ENCODE measurements around the gene TTLL5.

TTLL5 gene

GRCh38 chr14:75978249-75978731, 317.2 kb downstream of the TTLL5 start:
- peak; percentile 65 to 94 for DNase-seq (ENCODE audit: low read depth in 1 of 2, low spot score in 1 of 2)
- in situ Hi-C loops (cut with HindIII; ENCODE audit: low pct_unique_long_range_greater_than_20kb, low sequenced_read_pairs): no loop called here

DNA sequence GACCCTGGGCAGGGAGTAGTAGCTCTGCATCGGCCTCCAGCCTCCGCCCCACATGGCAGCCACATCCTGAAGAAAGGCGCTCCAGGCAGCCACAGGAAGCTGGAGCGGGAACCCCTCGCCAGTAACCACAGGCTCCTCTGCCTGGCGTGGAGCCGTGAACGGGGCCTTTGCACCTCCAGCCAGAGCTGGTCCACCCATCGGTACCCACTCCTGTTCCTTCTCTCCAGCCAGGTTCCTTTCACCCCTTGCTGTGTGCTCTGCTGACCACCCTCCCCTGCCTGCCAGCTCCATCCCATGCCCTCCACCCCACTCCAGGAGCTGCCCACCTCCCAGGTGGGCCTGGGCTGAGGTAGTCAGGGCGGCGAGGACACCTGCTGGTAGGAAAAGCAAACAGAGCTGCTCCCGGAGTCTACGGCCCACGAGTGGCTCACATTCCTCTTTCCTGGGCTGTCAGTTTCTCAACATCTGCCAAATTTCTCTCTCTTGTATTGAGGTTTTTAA, 318.1 kb downstream of the TTLL5 start:
- DNase-seq (ENCODE audit: low read depth in 1 of 2, low spot score in 1 of 2): peak; percentile 66 to 70
- in situ Hi-C loops (cut with HindIII; ENCODE audit: low pct_unique_long_range_greater_than_20kb, low sequenced_read_pairs): no loop called here
- no peak for TF ChIP-seq JUND (IDR thresholded peaks at IDR 0.05; ENCODE audit: low read depth)

More at GRCh38 chr14:75978249-75978731, 317.2 kb downstream of the TTLL5 start:
- no peak for TF ChIP-seq JUND (IDR thresholded peaks at IDR 0.05; ENCODE audit: low read depth)

DNA sequence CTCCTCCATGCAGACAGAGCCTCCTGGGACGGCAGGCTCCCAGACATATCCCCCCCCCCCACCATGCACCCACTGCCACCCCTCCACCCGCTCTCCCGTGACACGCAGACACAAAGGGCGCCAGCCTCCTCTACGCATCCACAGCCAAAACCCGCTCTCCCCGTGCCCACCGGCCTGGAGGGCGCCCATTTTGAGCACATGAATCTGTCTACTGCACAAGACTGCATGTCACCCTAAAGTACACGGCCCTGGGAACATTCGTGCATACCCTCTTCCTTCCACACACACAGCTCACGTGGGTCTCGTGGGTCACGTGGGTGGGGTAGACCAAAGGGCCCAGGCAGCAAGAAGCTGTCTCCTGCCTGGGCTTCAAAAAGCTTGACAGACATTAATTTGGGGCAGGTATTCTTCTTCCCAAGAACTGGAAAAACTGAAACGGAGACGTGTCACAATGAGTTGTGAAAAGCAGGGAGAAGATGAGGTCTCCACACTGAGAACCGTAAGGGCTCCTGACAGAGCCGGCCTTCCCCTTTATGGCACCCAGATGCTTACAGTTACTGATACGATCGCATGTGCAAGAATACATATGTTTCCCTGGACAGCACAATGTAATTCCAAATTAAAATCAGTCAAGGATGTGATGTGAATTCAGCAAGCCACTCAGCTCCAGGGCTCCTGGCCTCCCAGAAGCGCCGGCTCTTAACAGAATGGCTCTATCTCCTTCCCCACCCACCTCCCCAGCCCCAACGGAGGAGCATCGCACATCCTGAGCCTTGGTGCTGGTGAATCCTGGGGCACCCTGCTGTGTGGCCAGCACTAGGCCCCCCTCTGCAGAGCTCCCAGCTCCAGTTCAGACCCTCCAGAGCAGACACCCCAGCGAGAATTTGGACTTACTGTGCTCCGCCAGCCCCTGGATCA, 318.9 kb downstream of the TTLL5 start:
- no peak for TF ChIP-seq JUND (IDR thresholded peaks at IDR 0.05; ENCODE audit: low read depth)
- in situ Hi-C loops (cut with HindIII; ENCODE audit: low pct_unique_long_range_greater_than_20kb, low sequenced_read_pairs): no loop called here
- peak; percentile 49 to 53 for DNase-seq (ENCODE audit: low read depth in 1 of 2, low spot score in 1 of 2)

GRCh38 chr14:75980856-75981255, 319.8 kb downstream of the TTLL5 start:
- DNase-seq (ENCODE audit: low read depth in 1 of 2, low spot score in 1 of 2): peak; percentile 59 to 95
- TF ChIP-seq JUND (IDR thresholded peaks at IDR 0.05; ENCODE audit: low read depth): no peak
- in situ Hi-C loops (cut with HindIII; ENCODE audit: low pct_unique_long_range_greater_than_20kb, low sequenced_read_pairs): no loop called here

DNA sequence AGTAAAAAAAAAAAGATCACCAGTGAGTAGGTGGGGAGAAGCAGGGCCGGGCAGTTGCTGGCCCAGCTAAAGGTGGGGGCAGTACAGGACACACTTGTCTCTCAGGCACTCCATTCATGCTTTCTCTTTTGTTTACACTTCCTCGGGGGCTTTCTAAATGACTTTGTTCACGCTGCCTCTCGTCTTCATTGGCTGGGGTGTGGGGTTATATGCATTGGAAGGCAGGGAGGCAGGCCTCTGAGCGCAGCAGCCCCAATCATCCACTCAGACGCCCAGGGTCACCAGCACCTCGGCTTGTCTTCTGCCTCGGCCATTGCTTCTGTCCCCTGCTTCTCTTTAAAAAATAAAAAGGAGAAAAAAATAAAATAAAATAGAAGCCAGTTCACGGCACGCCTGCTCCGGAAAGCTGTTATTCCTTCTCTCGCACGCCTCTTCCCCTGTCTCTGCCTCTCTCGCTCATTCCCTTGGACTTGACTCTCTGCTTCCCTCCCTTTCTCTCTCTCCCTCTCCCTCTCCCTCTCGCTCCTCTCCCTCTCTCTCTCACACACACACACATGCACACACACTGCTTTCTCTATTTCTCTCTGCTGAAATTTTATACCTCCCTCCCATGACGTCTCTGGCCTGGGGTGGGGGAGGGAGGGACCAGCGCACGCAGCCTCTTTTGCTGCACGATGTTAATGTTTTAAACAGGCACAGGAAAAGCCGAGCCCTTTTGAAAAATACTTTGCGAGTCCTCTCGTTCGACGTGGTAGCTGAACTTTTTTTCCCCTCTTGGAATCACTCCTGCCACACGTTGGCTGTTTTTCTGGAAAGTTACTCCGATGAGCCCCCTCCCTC, 320.6 kb downstream of the TTLL5 start, which contains the start of gene TGFB3:
Gene TGFB3, minus strand, starts transcription at position 570 of the 840 bp plus-strand sequence. CDS start 1,102 bp downstream, outside the sequence.
- DNase-seq (ENCODE audit: low read depth in 1 of 2, low spot score in 1 of 2): peak; percentile 77 to 95
- in situ Hi-C loops (cut with HindIII; ENCODE audit: low pct_unique_long_range_greater_than_20kb, low sequenced_read_pairs): no loop called here
- TF ChIP-seq JUND (IDR thresholded peaks at IDR 0.05; ENCODE audit: low read depth): no peak

DNA sequence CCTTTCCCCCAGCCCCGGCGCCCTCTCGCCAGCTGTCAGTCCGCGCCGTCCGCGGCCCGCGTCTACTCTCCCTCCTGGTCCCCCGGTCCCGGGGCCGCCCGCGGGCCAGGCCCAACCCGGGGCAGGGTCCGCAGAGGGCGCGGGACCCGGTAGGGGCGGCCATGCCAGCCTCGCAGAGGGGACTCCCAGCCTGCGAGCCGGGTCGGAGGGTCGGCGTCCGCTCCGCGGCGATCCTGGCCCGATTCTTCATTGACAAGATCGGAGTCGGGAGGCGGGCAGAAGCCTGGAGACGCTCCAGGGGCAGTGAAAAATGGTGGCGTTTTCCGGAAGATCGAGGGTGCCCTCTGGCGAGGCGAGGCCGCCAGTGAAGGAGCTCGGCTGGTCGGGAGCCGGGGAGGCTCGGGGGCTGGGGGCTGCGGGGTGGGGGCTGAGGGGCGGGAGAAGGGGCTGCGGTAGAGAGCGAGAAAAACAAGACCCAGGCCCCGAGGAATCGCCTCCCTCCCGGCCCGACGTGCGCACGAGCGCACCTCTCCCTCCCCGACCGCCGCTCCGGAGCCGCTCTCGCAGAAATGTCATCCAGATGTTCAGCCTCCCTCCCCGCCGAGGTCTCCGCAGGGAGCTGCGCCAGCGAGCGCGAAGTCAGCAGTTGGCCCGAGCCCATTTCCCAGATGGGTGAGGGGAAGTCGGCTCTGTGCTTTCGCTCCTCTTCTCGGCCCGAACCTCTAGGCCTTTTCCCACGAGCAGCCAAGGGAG, 321.4 kb downstream of the TTLL5 start:
- in situ Hi-C loops (cut with HindIII; ENCODE audit: low pct_unique_long_range_greater_than_20kb, low sequenced_read_pairs): no loop called here
- no peak for TF ChIP-seq JUND (IDR thresholded peaks at IDR 0.05; ENCODE audit: low read depth)
- DNase-seq (ENCODE audit: low read depth in 1 of 2, low spot score in 1 of 2): peak; percentile 65 to 89

- no peak for TF ChIP-seq JUND (IDR thresholded peaks at IDR 0.05; ENCODE audit: low read depth)
- in situ Hi-C loops (cut with HindIII; ENCODE audit: low pct_unique_long_range_greater_than_20kb, low sequenced_read_pairs): no loop called here
- DNase-seq (ENCODE audit: low read depth in 1 of 2, low spot score in 1 of 2): no peak
Measured at GRCh38 chr14:75983019-75983358, 321.9 kb downstream of the TTLL5 start.

DNA sequence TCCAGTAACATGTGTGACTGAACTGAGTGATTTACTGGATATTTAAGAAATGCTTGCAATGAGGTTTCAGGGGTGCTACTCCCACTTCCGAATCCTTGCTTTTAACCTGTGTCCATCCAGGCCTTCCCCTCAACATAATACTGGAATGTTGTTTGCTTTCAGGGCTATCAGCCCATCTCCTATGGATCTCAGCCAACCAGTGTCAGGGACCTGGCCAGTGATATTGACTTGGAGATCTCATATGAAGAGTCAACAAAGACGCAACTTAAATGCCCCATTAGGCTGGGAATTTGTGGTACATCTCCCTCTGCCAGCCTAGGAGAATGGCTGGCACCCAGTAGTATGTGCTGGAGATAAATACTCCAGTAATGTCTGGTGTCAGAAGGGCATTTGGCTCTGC, 323.6 kb downstream of the TTLL5 start:
- DNase-seq (ENCODE audit: low read depth in 1 of 2, low spot score in 1 of 2): peak in 1 of 2 experiments; percentile 39
- TF ChIP-seq JUND (IDR thresholded peaks at IDR 0.05; ENCODE audit: low read depth): no peak
- in situ Hi-C loops (cut with HindIII; ENCODE audit: low pct_unique_long_range_greater_than_20kb, low sequenced_read_pairs): no loop called here

- peak; percentile 88 to 90 for DNase-seq (ENCODE audit: low read depth in 1 of 2, low spot score in 1 of 2)
- in situ Hi-C loops (cut with HindIII; ENCODE audit: low pct_unique_long_range_greater_than_20kb, low sequenced_read_pairs): no loop called here
- TF ChIP-seq JUND (IDR thresholded peaks at IDR 0.05; ENCODE audit: low read depth): no peak
Measured at GRCh38 chr14:75985618-75986438, 324.8 kb downstream of the TTLL5 start, which contains the start of gene IFT43. IFT43 (plus strand) TSS chr14:75985763; CDS start chr14:75985787, 24 bp downstream.

- TF ChIP-seq JUND (IDR thresholded peaks at IDR 0.05; ENCODE audit: low read depth): no peak
- in situ Hi-C loops (cut with HindIII; ENCODE audit: low pct_unique_long_range_greater_than_20kb, low sequenced_read_pairs): no loop called here
- DNase-seq (ENCODE audit: low read depth in 1 of 2, low spot score in 1 of 2): no peak
Measured at GRCh38 chr14:75986439-75986765, 325.4 kb downstream of the TTLL5 start.

Data from T47D (cell line).